DOHH2 (cell line): ENCODE measurements around the gene ACRV1.

Experiments used
- H3F3A ChIP-seq: fragments of 200-600 bp; sonication (generic), shearing (Covaris generic); 2 replicates; pipeline ENCODE4 v1.6.0; 2016; ENCODE audit warnings: antibody characterized with exemption, mild to moderate bottlenecking; ENCODE audit not compliant: control insufficient read depth, insufficient read depth
- H3K27ac ChIP-seq: fragments of 200-600 bp; sonication (generic); 2 replicates; pipeline ENCODE4 v1.5.1; 2014; ENCODE audit warnings: low read depth, mild to moderate bottlenecking, low read length, moderate library complexity
- H3K27me3 ChIP-seq: fragments of 200-600 bp; sonication (generic); 2 replicates; pipeline ENCODE4 v1.6.1; 2014; ENCODE audit warnings: mild to moderate bottlenecking, low read length, mixed read lengths; ENCODE audit not compliant: control insufficient read depth
- H3K36me3 ChIP-seq: fragments of 200-600 bp; sonication (generic); 2 replicates; pipeline ENCODE4 v1.6.1; 2014; ENCODE audit warnings: mild to moderate bottlenecking, low read length, moderate library complexity, mixed read lengths; ENCODE audit not compliant: control insufficient read depth
- H3K4me1 ChIP-seq: fragments of 200-600 bp; sonication (generic); 2 replicates; pipeline ENCODE4 v1.6.1; 2014; ENCODE audit warnings: mild to moderate bottlenecking, low read length, mixed read lengths; ENCODE audit not compliant: control insufficient read depth
- H3K4me2 ChIP-seq: fragments of 200-600 bp; sonication (generic); 2 replicates; pipeline ENCODE4 v1.6.0; 2014; ENCODE audit warnings: mild to moderate bottlenecking, low read length, moderate library complexity
- H3K4me3 ChIP-seq: fragments of 200-600 bp; sonication (generic); 2 replicates; pipeline ENCODE4 v1.5.1; 2014; ENCODE audit warnings: mild to moderate bottlenecking, low read length, mixed read lengths
- H3K79me2 ChIP-seq: fragments of 200-600 bp; sonication (generic); 2 replicates; pipeline ENCODE4 v1.6.1; 2014; ENCODE audit warnings: mild to moderate bottlenecking, low read length, mixed read lengths; ENCODE audit not compliant: control insufficient read depth
- H3K9me2 ChIP-seq: fragments of 200-600 bp; sonication (generic); replicated peaks from 2 replicates; pipeline ENCODE4 v1.6.1; 2014; ENCODE audit warnings: mild to moderate bottlenecking, low read length, mixed read lengths; ENCODE audit not compliant: control insufficient read depth
- H3K9me3 ChIP-seq: fragments of 200-600 bp; sonication (generic); 2 replicates; pipeline ENCODE4 v1.6.1; 2014; ENCODE audit warnings: antibody characterized with exemption, low read length, mixed read lengths; ENCODE audit not compliant: control insufficient read depth, insufficient read depth
- H4K20me1 ChIP-seq: fragments of 200-600 bp; sonication (generic); 2 replicates; pipeline ENCODE4 v1.6.0; 2014; ENCODE audit warnings: low read depth, mild to moderate bottlenecking, antibody characterized with exemption, low read length, moderate library complexity; ENCODE audit not compliant: control insufficient read depth, insufficient read depth
- EZH2phosphoT487 ChIP-seq: fragments of 200-600 bp; sonication (generic); IDR thresholded peaks from 2 replicates; pipeline ENCODE4 v1.6.1; 2017; ENCODE audit warnings: borderline replicate concordance, mild to moderate bottlenecking, antibody characterized with exemption, low read length, moderate library complexity, mixed read lengths
- TF ChIP-seq, protein P1 (sequence below): fragments of 200-600 bp; sonication (generic); IDR thresholded peaks from one replicate; pipeline ENCODE4 v1.5.1; 2014; ENCODE audit warnings: antibody characterized with exemption, mild to moderate bottlenecking, low read depth, low read length; ENCODE audit not compliant: poor library complexity, severe bottlenecking

ACRV1 gene

DNA sequence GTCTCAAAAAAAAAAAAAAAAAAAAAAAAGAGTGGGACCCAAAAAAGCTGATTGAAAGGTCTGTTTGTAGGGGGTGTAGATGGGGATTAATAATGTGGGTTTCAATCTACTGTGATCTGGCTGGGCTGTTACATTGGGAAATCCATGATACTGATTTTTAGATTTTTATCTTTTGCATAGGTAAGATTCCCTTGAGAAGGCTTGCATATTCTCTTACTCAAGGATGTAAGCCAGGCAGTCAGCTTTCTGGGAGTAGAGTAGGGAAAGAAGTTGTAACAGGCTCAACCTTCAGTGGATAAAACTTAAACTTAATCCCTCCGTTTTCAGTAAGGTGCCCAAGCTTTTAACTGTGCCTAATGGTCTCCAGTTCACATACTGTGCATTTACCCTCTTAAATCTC is 57.6 kb downstream of the ACRV1 start:
- H3F3A ChIP-seq, result peaks cover 17% of the 10 kb centered on the region
- TF ChIP-seq EZH2phosphoT487, result no peak
- TF ChIP-seq, protein P1, sequence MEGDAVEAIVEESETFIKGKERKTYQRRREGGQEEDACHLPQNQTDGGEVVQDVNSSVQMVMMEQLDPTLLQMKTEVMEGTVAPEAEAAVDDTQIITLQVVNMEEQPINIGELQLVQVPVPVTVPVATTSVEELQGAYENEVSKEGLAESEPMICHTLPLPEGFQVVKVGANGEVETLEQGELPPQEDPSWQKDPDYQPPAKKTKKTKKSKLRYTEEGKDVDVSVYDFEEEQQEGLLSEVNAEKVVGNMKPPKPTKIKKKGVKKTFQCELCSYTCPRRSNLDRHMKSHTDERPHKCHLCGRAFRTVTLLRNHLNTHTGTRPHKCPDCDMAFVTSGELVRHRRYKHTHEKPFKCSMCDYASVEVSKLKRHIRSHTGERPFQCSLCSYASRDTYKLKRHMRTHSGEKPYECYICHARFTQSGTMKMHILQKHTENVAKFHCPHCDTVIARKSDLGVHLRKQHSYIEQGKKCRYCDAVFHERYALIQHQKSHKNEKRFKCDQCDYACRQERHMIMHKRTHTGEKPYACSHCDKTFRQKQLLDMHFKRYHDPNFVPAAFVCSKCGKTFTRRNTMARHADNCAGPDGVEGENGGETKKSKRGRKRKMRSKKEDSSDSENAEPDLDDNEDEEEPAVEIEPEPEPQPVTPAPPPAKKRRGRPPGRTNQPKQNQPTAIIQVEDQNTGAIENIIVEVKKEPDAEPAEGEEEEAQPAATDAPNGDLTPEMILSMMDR, result no peak
- no peaks in the 10 kb centered on the region for H3K9me2 ChIP-seq
- peaks cover 35% of the 10 kb centered on the region for H3K79me2 ChIP-seq
- H3K27me3 ChIP-seq, result no peaks in the 10 kb centered on the region
- no peak overlapping the region for H3K27ac ChIP-seq
- H3K4me1 ChIP-seq, result peaks cover 30% of the 10 kb centered on the region
- H3K4me3 ChIP-seq, result no peak overlapping the region
- peaks cover 9% of the 10 kb centered on the region; the same call in 1 of the 2 replicates for H4K20me1 ChIP-seq
- no peak overlapping the region for H3K4me2 ChIP-seq
- peaks cover 63% of the 10 kb centered on the region for H3K36me3 ChIP-seq
- H3K9me3 ChIP-seq, result no peaks in the 10 kb centered on the region

DNA sequence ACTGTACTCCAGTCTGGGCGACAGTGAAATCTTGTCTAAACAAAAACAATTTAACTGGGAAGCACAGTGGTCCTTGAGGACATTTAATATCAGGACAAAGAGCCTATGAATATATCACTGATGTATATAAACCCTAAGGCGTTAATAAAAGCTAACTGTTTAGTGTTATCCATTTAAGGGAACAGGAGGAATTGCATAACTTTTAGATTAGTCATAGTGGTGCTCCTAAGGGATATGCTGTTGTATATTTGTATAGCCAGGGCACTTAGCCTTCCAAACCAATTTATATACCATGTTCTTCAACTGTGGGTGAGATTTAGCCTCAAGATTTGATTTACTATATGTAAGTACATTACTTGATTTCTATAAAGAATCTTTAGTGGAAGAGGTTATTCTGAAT is 58.7 kb downstream of the ACRV1 start:
- H3K27me3 ChIP-seq, result no peaks in the 10 kb centered on the region
- peaks cover 3% of the 10 kb centered on the region; the same call in 1 of the 2 replicates for H4K20me1 ChIP-seq
- H3K4me2 ChIP-seq, result no peak overlapping the region
- no peak overlapping the region for H3K4me3 ChIP-seq
- no peak overlapping the region for H3K27ac ChIP-seq
- peaks cover 24% of the 10 kb centered on the region for H3K79me2 ChIP-seq
- H3K36me3 ChIP-seq, result peaks cover 62% of the 10 kb centered on the region
- no peaks in the 10 kb centered on the region for H3K9me3 ChIP-seq
- peaks cover 20% of the 10 kb centered on the region for H3K4me1 ChIP-seq
- peaks cover 17% of the 10 kb centered on the region for H3F3A ChIP-seq
- H3K9me2 ChIP-seq, result no peaks in the 10 kb centered on the region
- TF ChIP-seq, protein P1, result no peak
- no peak for TF ChIP-seq EZH2phosphoT487
